NCI-H1092 (cell line): ENCODE data around the gene KLHDC10.
"Not testable (repeated sequence)": the region's sequence is repeated elsewhere in the genome, so short reads cannot be mapped to it uniquely, and the experiment has no call there.

Experiments
- DNase-seq: peaks from one replicate; lab custom pipeline; 2025; lab: John Stamatoyannopoulos, UW

The KLHDC10 gene

GRCh38 chr7:130141884-130142653, 71.7 kb downstream of the KLHDC10 start:
- no peak for DNase-seq

- no peak for DNase-seq
These were observed 72.5 kb downstream of the KLHDC10 start for GRCh38 chr7:130142654-130143333.

- no peak for DNase-seq
These were observed 73.0 kb downstream of the KLHDC10 start for GRCh38 chr7:130143334-130143732.

- DNase-seq: no peak
These were observed 73.6 kb downstream of the KLHDC10 start for GRCh38 chr7:130143986-130144311.

GRCh38 chr7:130144312-130145171, 74.2 kb downstream of the KLHDC10 start:
- no peak for DNase-seq

GRCh38 chr7:130145424-130146100, 75.2 kb downstream of the KLHDC10 start:
- DNase-seq: no peak

- not testable (repeated sequence) for DNase-seq
These were observed 75.8 kb downstream of the KLHDC10 start for GRCh38 chr7:130146142-130146541.

- no peak for DNase-seq
These were observed 76.5 kb downstream of the KLHDC10 start for GRCh38 chr7:130146693-130147405.

- no peak for DNase-seq
These were observed 77.5 kb downstream of the KLHDC10 start for GRCh38 chr7:130147710-130148325.

- DNase-seq: no peak
These were observed 78.2 kb downstream of the KLHDC10 start for GRCh38 chr7:130148561-130148960.

GRCh38 chr7:130149281-130150139, 79.2 kb downstream of the KLHDC10 start:
- DNase-seq: peak; percentile 67

GRCh38 chr7:130150587-130150986, 80.3 kb downstream of the KLHDC10 start:
- DNase-seq: no peak

- no peak for DNase-seq
These were observed 81.5 kb downstream of the KLHDC10 start for GRCh38 chr7:130151591-130152492.

- no peak for DNase-seq
These were observed 82.3 kb downstream of the KLHDC10 start for GRCh38 chr7:130152493-130153210.

GRCh38 chr7:130153211-130153908, 83.0 kb downstream of the KLHDC10 start:
- DNase-seq: no peak

- DNase-seq: no peak
These were observed 83.8 kb downstream of the KLHDC10 start for GRCh38 chr7:130154131-130154500.

- peak; percentile 94 for DNase-seq
These were observed 84.4 kb downstream of the KLHDC10 start for GRCh38 chr7:130154501-130155317.
